Activated CD8-positive, alpha-beta T cell treated with anti-CD3 and anti-CD28 coated beads for 36 hours (primary cell): ENCODE data around the gene RSRP1. TPM values are rescaled to one million over a fixed set of nuclear protein-coding genes. Genes with fewer than 3 reads are reported as not detected.
"Not testable (repeated sequence)": the region's sequence is repeated elsewhere in the genome, so short reads cannot be mapped to it uniquely, and the experiment has no call there.

Source experiments
- ATAC-seq: fragments of 200-7000 bp; cut with Tn5 transposase; one replicate; pipeline ENCODE4 v1.10.0; 2021; ENCODE audit warnings: mild to moderate bottlenecking, moderate library complexity
- CTCF ChIA-PET: fragments of 350-600 bp; sonication (Branson Sonifier 250); formaldehyde crosslinking; loops from one replicate; lab custom pipeline; 2021; ENCODE audit warnings: antibody characterized with exemption; lab: Charles Lee
- POLR2A ChIA-PET: fragments of 350-600 bp; sonication (Branson Sonifier 250); formaldehyde crosslinking; loops from one replicate; lab custom pipeline; 2021; ENCODE audit warnings: antibody characterized with exemption; lab: Charles Lee
- DNase-seq: peaks from one replicate; pipeline ENCODE4 v3.0.0-alpha.2; 2020
- H3K27ac Mint-ChIP-seq: one replicate; pipeline ENCODE4 v1.8.0; 2021; ENCODE audit warnings: mild to moderate bottlenecking, mixed read lengths
- H3K27me3 Mint-ChIP-seq: one replicate; pipeline ENCODE4 v1.8.0; 2021; ENCODE audit warnings: mixed read lengths
- H3K36me3 Mint-ChIP-seq: one replicate; pipeline ENCODE4 v1.8.0; 2021; ENCODE audit warnings: low read depth, mixed read lengths
- H3K4me1 Mint-ChIP-seq: one replicate; pipeline ENCODE4 v1.8.0; 2021; ENCODE audit warnings: low read depth, mixed read lengths
- H3K4me3 Mint-ChIP-seq: one replicate; pipeline ENCODE4 v1.8.0; 2021; ENCODE audit warnings: mild to moderate bottlenecking, moderate library complexity, mixed read lengths
- H3K9me3 Mint-ChIP-seq: one replicate; pipeline ENCODE4 v1.8.0; 2021; ENCODE audit warnings: mixed read lengths
- intact Hi-C: fragments of 100-400 bp; cut with micrococcal nuclease; formaldehyde crosslinking; loops from one replicate; pipeline ENCODE4 v1.10.0; 2022
- total RNA-seq, 2 experiments: library from RNA; stranded (reverse); gene quantifications; one replicate each; pipeline ENCODE4 v1.2.3, GENCODE V29; 2021
- TF ChIP-seq, protein P1 (sequence below): fragments of 200-600 bp; IDR thresholded peaks from one replicate; pipeline ENCODE4 v1.8.0; 2022; ENCODE audit warnings: antibody characterized with exemption, mild to moderate bottlenecking

RSRP1 gene, protein sequence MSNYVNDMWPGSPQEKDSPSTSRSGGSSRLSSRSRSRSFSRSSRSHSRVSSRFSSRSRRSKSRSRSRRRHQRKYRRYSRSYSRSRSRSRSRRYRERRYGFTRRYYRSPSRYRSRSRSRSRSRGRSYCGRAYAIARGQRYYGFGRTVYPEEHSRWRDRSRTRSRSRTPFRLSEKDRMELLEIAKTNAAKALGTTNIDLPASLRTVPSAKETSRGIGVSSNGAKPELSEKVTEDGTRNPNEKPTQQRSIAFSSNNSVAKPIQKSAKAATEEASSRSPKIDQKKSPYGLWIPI
- total RNA-seq = 100 to 1,000 TPM; 124 to 139 TPM

DNA sequence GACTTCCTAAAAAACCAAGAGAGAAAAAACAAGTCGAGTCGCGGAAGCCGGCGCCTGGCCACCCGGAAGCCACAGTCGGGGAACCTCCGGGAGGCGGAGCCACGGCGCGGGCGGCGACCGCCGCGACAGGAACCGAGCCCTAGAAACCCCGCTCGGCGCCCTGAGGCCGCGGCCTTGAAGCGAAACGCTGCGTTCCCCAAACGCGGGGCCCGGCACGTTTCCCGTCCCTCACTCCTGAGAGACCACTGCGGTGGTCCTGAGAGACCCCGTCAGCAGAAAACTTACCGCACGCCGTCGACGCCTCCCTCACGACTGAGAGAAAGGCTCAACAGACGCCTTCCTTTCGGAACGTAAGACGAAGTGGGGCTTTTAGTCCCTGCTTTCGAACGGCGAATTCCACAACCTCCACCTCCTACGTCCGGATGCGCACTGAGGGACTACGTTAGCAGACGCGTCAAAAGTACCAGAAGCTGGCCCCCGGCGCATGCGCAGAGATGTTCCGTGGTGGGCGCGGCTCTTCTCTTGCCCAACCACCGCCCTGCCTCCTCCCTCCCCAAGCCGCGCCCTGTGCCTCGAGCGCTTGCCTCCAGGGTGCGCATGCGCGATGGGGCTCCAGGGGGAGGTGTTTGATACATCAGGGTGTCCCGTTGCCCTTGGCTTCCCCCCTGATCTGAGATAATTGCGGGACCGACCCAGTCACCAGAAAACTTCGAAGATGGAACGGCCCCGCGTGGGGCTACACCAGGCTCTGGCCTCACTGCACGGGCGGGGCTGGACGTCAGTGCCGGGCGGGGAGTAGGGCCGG is at the start of gene RSRP1:
Gene RSRP1 (minus strand): TSS at position 431 of the 805 bp plus-strand sequence. CDS start 491 bp downstream, outside the sequence.
- Mint-ChIP-seq H3K27ac (peak within 1 kb of the TSS; percentile 98), H3K4me3 (peak within 1 kb of the TSS; percentile 97), H3K27me3 (no peaks in the 10 kb centered on the region), H3K9me3 (no peaks in the 10 kb centered on the region), H3K36me3 (peaks cover 41% of the 10 kb centered on the region), H3K4me1 (peaks cover 43% of the 10 kb centered on the region)
- ChIA-PET POLR2A (interaction anchor here (0.6 to 2.4 kb wide), 14 partner anchors 9 to 1642 kb away, joined by 3 to 20 read pairs (median 3); partner anchors contain the start of genes SYF2 and TMEM50A), CTCF (interaction anchor here (0.7 kb wide), 1 partner anchor 43 kb away, joined by 3 read pairs; no protein-coding TSS in a partner anchor)
- DNase-seq (peak; percentile 100), ATAC-seq (peak; percentile 91)
- TF ChIP-seq, protein P1, sequence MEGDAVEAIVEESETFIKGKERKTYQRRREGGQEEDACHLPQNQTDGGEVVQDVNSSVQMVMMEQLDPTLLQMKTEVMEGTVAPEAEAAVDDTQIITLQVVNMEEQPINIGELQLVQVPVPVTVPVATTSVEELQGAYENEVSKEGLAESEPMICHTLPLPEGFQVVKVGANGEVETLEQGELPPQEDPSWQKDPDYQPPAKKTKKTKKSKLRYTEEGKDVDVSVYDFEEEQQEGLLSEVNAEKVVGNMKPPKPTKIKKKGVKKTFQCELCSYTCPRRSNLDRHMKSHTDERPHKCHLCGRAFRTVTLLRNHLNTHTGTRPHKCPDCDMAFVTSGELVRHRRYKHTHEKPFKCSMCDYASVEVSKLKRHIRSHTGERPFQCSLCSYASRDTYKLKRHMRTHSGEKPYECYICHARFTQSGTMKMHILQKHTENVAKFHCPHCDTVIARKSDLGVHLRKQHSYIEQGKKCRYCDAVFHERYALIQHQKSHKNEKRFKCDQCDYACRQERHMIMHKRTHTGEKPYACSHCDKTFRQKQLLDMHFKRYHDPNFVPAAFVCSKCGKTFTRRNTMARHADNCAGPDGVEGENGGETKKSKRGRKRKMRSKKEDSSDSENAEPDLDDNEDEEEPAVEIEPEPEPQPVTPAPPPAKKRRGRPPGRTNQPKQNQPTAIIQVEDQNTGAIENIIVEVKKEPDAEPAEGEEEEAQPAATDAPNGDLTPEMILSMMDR = no peak
- intact Hi-C loops = loop anchor here (5.0 kb wide), 1 partner anchor 90 kb away; the partner anchor contains the start of gene TMEM50A

- H3K9me3 Mint-ChIP-seq, CTCF ChIA-PET, H3K27ac Mint-ChIP-seq, H3K36me3 Mint-ChIP-seq, intact Hi-C loops, H3K4me3 Mint-ChIP-seq, H3K4me1 Mint-ChIP-seq, H3K27me3 Mint-ChIP-seq, POLR2A ChIA-PET: not testable (repeated sequence)
- peak; percentile 36 for DNase-seq
- peak; percentile 61 for ATAC-seq
These were observed 49.2 kb upstream of the RSRP1 start for GRCh38 chr1:25296501-25296900.

DNA sequence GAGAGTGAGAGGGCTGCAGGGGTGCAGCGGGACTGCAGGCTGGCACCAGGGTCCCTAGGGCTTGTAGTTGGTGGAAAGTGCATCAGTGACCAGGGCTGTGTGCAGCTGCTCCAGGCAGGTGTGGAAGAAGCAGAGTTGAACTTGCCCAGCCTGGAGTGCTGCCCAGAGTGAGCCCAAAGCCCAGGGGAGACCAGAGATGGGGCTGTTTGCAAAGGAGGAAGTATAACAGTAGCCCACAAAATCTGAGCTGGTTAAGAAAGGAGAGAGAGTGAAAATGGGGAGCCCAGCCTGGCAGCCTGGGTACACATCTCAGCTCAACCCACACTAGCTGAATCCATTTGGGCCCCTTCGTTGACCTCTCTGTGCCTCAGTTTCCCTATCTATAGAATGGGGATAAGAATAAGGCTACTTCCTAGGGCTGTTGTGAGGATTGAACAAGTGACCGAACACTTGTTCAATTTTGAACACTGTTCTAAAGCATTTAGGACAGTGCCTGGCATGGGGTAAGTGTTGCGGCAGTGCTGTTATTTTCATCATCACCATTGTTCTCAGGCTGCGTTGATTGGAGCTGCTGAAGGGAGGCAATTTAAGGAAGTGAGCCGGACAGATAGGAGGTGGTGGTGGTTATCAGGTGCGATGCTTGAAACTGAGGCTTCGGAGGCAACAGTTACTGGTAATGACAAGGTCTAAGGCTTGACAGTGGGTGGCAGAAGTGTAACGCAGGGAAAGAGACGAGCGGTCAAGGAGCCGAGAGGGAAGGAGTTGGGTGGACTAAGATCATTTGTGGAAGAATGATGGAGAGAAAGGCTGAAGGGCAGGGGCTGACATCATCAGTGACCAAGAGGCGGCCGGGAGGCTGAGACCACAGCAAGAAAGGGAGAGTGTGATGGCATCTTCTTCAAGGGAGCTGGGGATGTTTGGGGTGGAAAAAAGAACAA is 47.9 kb upstream of the RSRP1 start:
- ATAC-seq, CTCF ChIA-PET, H3K27ac Mint-ChIP-seq, H3K27me3 Mint-ChIP-seq, DNase-seq, H3K36me3 Mint-ChIP-seq, POLR2A ChIA-PET, H3K4me3 Mint-ChIP-seq, H3K9me3 Mint-ChIP-seq, H3K4me1 Mint-ChIP-seq, intact Hi-C loops: not testable (repeated sequence)

DNA sequence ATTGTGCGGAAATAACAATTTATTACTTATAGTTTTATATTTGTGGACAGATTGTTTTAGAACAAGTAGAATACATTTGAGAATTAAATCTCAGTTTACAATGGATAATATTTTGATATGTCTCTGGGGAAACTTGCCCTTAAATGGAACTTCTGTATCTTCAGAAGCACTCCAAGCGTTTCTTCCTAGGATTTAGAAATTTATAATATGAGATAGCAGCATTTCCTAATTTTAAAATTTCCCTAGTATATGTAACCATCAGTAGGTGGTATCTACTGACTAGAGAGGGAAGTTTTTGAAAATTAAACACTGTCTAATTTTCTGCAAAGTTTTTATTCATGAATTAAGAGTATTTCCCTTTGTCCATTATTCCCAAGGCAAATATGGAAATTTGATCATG is 46.2 kb upstream of the RSRP1 start:
- H3K27ac Mint-ChIP-seq, H3K27me3 Mint-ChIP-seq, intact Hi-C loops, DNase-seq, CTCF ChIA-PET, H3K9me3 Mint-ChIP-seq, H3K4me3 Mint-ChIP-seq, H3K36me3 Mint-ChIP-seq, H3K4me1 Mint-ChIP-seq, ATAC-seq, POLR2A ChIA-PET: not testable (repeated sequence)

GRCh38 chr1:25290043-25290442 is 42.8 kb upstream of the RSRP1 start:
- H3K4me1 Mint-ChIP-seq, H3K36me3 Mint-ChIP-seq, intact Hi-C loops, H3K9me3 Mint-ChIP-seq, POLR2A ChIA-PET, H3K27me3 Mint-ChIP-seq, CTCF ChIA-PET, H3K4me3 Mint-ChIP-seq, DNase-seq, H3K27ac Mint-ChIP-seq: not testable (repeated sequence)
- TF ChIP-seq, protein P1 = peak; percentile 35
- ATAC-seq = peak; percentile 75

DNA sequence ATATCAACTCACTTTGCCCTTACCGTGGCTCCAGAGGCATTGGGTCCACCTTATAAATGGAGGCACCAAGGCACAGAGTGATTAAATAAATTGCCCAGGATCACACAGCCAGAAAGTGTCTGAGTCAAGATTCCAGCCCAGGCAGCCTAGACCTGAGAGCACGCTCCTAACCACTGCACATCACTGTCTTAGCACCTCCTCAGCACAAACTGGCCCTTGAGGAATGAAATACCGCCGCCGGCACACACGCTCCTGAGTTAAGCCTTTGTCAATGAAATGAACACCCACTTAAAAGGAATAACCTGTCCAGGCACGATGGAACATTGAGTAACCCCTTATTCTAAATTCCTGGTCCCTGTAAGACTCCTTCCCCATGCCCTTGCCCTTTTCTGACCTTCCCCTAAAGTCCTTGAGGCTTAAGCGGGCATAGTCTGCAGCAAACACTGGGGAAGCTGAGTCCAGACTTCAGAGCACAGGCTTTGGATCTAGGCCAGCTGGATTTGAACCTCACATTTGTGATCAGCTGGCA is 41.4 kb upstream of the RSRP1 start:
- H3K4me3 Mint-ChIP-seq, DNase-seq, H3K4me1 Mint-ChIP-seq, CTCF ChIA-PET, H3K36me3 Mint-ChIP-seq, H3K27ac Mint-ChIP-seq, POLR2A ChIA-PET, H3K9me3 Mint-ChIP-seq, H3K27me3 Mint-ChIP-seq, ATAC-seq: not testable (repeated sequence)
- intact Hi-C loops = loop anchor here (5.0 kb wide), 1 partner anchor 124 kb away; no protein-coding TSS in a partner anchor

DNA sequence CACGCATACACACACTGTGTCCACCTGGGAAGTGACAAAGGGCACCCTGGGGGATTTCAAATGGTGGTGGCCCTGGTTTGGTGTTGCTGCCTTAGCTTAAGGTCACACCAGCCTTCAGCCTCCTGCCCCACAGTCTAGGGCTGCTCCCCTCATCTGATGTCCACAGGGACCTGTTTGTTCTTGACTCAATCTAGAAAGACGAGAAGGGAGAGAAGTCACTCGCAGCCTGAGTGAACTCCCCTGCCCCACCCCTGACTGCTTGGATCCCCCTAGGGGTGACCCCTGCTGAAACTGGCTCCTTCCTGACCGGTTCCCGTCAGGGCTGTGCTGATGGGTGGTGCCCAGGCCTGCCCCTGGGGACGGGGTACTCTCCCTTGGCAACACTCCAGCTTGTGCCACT is 39.9 kb upstream of the RSRP1 start:
- intact Hi-C loops = loop anchor here (5.0 kb wide), 1 partner anchor 125 kb away; no protein-coding TSS in a partner anchor
- H3K27ac Mint-ChIP-seq, H3K27me3 Mint-ChIP-seq, DNase-seq, H3K9me3 Mint-ChIP-seq, H3K36me3 Mint-ChIP-seq, ATAC-seq, POLR2A ChIA-PET, H3K4me1 Mint-ChIP-seq, H3K4me3 Mint-ChIP-seq: not testable (repeated sequence)
- CTCF ChIA-PET = interaction anchor here (0.6 kb wide), 1 partner anchor 118 kb away, joined by 3 read pairs; no protein-coding TSS in a partner anchor

DNA sequence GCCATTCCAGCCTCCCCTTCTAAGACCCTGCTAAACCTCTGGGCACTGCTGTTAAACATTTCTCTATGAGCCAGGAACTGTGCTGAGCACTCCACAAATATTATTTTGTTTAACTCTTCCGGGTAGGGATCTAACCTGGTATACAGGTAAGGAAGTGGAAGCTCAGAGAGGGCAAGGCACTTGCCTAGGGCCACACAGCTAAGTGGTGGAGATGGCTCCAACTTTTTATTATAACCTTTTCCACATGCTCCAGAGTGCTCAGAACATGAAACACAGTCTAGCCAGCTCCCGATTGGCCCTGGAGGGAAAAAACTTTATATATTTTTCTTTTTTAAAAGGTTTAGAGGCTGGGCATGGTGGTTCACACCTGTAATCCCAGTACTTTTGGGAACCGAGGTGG is 38.6 kb upstream of the RSRP1 start:
- not testable (repeated sequence) for H3K27ac Mint-ChIP-seq

DNA sequence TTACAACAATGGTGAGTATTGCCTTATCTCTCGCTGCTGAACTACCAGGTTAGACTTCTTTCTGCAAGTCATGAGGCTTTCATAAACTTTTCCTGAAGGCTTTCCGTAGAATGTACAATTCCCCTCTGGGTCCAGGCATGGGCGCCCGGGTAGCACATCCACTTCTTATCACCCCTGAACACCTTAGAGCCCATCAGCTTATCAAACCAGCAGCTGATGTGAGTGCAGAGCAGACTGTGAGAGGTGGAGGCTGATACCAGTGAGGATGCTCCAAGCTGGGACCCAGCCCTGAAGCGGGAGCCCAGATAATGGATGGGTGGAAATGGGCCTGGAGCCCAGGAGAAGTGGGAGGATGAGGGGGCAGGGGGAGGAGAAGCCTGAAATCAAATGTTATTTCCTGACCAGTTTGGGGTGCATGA is 32.4 kb upstream of the RSRP1 start:
- H3K4me1 Mint-ChIP-seq, CTCF ChIA-PET, intact Hi-C loops, DNase-seq, POLR2A ChIA-PET, H3K27ac Mint-ChIP-seq, H3K36me3 Mint-ChIP-seq, ATAC-seq, H3K27me3 Mint-ChIP-seq, H3K4me3 Mint-ChIP-seq, H3K9me3 Mint-ChIP-seq: not testable (repeated sequence)

More for the DNA sequence above, 38.6 kb upstream of the RSRP1 start:
- POLR2A ChIA-PET, H3K36me3 Mint-ChIP-seq, DNase-seq, ATAC-seq, CTCF ChIA-PET, H3K4me3 Mint-ChIP-seq, H3K4me1 Mint-ChIP-seq, H3K27me3 Mint-ChIP-seq, H3K9me3 Mint-ChIP-seq: not testable (repeated sequence)
- intact Hi-C loops = loop anchor here (5.0 kb wide), 1 partner anchor 126 kb away; no protein-coding TSS in a partner anchor
